ENCODE measurements around the gene DSTYK. TPM values are rescaled to one million over a fixed set of nuclear protein-coding genes. Genes with fewer than 3 reads are reported as not detected.

DSTYK gene
- total and polyA plus RNA-seq, 2 donors (not counting 3 experiments of a cell fraction or from before 2014, with no cell fraction given) = 3.6 to 8.7 TPM

DNA sequence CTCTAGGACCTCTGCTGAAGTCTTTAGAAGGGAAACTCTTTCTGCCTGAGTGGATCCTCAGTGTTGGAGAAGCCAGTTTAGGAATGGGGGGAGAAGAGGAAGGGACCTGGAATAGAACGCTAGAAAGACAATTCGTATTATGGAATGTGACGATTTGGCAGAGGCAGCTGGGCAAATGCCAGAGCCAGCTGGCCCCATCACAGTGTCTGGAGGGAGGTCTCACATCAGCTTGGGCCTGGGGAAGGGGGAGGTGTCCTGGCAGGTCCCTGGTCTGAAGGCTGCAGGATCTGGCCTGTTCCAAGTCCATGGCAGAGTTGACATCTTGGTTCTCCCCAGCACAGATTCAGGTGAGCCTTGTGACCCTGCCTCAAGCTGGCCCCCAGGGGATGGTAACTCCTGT, 27.6 kb upstream of the DSTYK start:
- CTCF ChIA-PET = interaction anchor here (1.2 kb wide), 1 partner anchor 34 kb away, joined by 4 read pairs; no protein-coding TSS in a partner anchor

More for the DNA sequence above, 27.6 kb upstream of the DSTYK start:
- no peaks in the 10 kb centered on the region for H3K27me3 ChIP-seq (ENCODE audit: control insufficient read depth in 2 of 2, insufficient read depth in 2 of 2, low read length in 2 of 2)
- DNase-seq (ENCODE audit: low read depth, low spot score) (no peak), FAIRE-seq (no peak)
- POLR2A ChIA-PET = no interaction called here
- H3K9ac ChIP-seq (replicated peaks; ENCODE audit: extremely low read depth, insufficient read depth, low read length) = no peak overlapping the region
- TF ChIP-seq, protein P1, sequence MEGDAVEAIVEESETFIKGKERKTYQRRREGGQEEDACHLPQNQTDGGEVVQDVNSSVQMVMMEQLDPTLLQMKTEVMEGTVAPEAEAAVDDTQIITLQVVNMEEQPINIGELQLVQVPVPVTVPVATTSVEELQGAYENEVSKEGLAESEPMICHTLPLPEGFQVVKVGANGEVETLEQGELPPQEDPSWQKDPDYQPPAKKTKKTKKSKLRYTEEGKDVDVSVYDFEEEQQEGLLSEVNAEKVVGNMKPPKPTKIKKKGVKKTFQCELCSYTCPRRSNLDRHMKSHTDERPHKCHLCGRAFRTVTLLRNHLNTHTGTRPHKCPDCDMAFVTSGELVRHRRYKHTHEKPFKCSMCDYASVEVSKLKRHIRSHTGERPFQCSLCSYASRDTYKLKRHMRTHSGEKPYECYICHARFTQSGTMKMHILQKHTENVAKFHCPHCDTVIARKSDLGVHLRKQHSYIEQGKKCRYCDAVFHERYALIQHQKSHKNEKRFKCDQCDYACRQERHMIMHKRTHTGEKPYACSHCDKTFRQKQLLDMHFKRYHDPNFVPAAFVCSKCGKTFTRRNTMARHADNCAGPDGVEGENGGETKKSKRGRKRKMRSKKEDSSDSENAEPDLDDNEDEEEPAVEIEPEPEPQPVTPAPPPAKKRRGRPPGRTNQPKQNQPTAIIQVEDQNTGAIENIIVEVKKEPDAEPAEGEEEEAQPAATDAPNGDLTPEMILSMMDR (IDR thresholded peaks at IDR 0.05; ENCODE audit: extremely low read depth in 1 of 2, insufficient read depth in 1 of 2, low read depth in 1 of 2, low read length in 2 of 2) = no peak
- TF ChIP-seq FOS (IDR thresholded peaks at IDR 0.05; ENCODE audit: borderline replicate concordance, insufficient read depth, low read length) (no peak), EZH2 (IDR thresholded peaks at IDR 0.05; ENCODE audit: borderline replicate concordance, low read depth, low read length, severe bottlenecking) (no peak)
- H3K4me2 ChIP-seq (ENCODE audit: insufficient read depth, low read length) = no peak overlapping the region
- no TSS peak for BruUV-seq (replicated peaks)
- no peak overlapping the region for H3K4me3 ChIP-seq (replicated peaks in 1 of 3; ENCODE audit: insufficient read depth in 1 of 3, low read depth in 1 of 3, low read length in 3 of 3)
- dilution Hi-C loops (cut with MboI; ENCODE audit: extremely low pct_ligation_motif_present, low sequenced_read_pairs) (no loop called here), intact Hi-C loops (cut with micrococcal nuclease) (no loop called here)
- H2AFZ ChIP-seq (ENCODE audit: low read depth, low read length) = no peak overlapping the region
- H4K20me1 ChIP-seq (replicated peaks; ENCODE audit: control insufficient read depth, extremely low read depth, insufficient read depth, low read length) = no peaks in the 10 kb centered on the region
- no peaks in the 10 kb centered on the region for H3K9me1 ChIP-seq (replicated peaks; ENCODE audit: control insufficient read depth, extremely low read depth, insufficient read depth, low read length)
- H3K27ac ChIP-seq (ENCODE audit: insufficient read depth, low read depth, low read length) = no peak overlapping the region
- H3K36me3 ChIP-seq (ENCODE audit: control insufficient read depth in 2 of 2, extremely low read depth in 1 of 2, insufficient read depth in 2 of 2, low read length in 2 of 2) = no peaks in the 10 kb centered on the region
- H3K79me2 ChIP-seq (ENCODE audit: control insufficient read depth, insufficient read depth, low read length) = no peaks in the 10 kb centered on the region
- H3K9me3 ChIP-seq (replicated peaks; ENCODE audit: control insufficient read depth, insufficient read depth, low read length) = no peaks in the 10 kb centered on the region
- no peaks in the 10 kb centered on the region for H3K4me1 ChIP-seq (ENCODE audit: control insufficient read depth, extremely low read depth, insufficient read depth, low read length)
